Measurements from ENCODE around the gene UBE2M. TPM values are rescaled to one million over a fixed set of nuclear protein-coding genes. Genes with fewer than 3 reads are reported as not detected.

The UBE2M gene
- total RNA-seq, 1 donor from 2014 or later: 78.3 TPM

DNA sequence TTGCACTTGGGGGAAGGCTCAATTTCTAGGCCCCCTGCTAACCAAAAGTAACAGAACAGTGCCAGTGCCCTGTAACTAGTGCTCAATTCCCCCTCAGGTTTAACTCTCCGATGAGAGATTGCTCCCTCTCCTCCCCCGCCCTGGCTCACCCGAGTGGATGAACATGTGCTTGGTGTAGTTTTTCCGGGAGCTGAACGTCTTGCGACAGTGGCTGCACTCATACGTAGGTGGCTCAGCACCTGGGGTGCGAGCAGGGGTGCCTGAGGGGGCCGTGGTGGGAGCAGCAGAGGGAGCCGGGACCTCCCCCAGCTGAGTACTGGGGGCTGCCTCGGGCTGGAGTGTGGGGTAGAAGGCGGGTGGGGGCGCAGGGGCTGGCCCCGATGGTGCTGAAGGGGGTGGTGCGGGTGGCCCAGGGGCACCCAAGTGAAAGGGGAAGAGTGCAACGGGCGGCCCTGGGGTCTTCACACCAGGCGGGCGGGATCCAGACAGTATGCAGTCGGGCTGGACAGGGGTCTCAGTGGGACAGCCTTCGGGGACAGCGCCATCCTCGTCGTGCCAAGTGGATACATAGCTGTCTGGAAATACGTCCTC lies 42.1 kb downstream of the UBE2M start:
- H3K4me3 Mint-ChIP-seq (ENCODE audit: unreplicated experiment): no peak overlapping the region
- peaks cover 10% of the 10 kb centered on the region for H3K36me3 Mint-ChIP-seq (ENCODE audit: unreplicated experiment)

GRCh38 chr19:58515259-58515658 lies 43.2 kb downstream of the UBE2M start:
- H3K27me3 Mint-ChIP-seq (ENCODE audit: unreplicated experiment): no peaks in the 10 kb centered on the region
- H3K4me3 Mint-ChIP-seq (ENCODE audit: unreplicated experiment): no peak overlapping the region
- H3K4me1 Mint-ChIP-seq (ENCODE audit: unreplicated experiment): peaks cover 27% of the 10 kb centered on the region
- H3K9me3 Mint-ChIP-seq (ENCODE audit: unreplicated experiment): no peaks in the 10 kb centered on the region
- DNase-seq (ENCODE audit: extremely low spot score, unreplicated experiment): no peak
- TF ChIP-seq, protein P1, sequence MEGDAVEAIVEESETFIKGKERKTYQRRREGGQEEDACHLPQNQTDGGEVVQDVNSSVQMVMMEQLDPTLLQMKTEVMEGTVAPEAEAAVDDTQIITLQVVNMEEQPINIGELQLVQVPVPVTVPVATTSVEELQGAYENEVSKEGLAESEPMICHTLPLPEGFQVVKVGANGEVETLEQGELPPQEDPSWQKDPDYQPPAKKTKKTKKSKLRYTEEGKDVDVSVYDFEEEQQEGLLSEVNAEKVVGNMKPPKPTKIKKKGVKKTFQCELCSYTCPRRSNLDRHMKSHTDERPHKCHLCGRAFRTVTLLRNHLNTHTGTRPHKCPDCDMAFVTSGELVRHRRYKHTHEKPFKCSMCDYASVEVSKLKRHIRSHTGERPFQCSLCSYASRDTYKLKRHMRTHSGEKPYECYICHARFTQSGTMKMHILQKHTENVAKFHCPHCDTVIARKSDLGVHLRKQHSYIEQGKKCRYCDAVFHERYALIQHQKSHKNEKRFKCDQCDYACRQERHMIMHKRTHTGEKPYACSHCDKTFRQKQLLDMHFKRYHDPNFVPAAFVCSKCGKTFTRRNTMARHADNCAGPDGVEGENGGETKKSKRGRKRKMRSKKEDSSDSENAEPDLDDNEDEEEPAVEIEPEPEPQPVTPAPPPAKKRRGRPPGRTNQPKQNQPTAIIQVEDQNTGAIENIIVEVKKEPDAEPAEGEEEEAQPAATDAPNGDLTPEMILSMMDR (IDR thresholded peaks at IDR 0.05): no peak
- peak overlapping the region; percentile 31 for H3K27ac Mint-ChIP-seq (ENCODE audit: unreplicated experiment)
- H3K36me3 Mint-ChIP-seq (ENCODE audit: unreplicated experiment): peaks cover 10% of the 10 kb centered on the region

More for the DNA sequence above, 42.1 kb downstream of the UBE2M start:
- Mint-ChIP-seq H3K27me3 (ENCODE audit: unreplicated experiment) (no peaks in the 10 kb centered on the region), H3K27ac (ENCODE audit: unreplicated experiment) (no peak overlapping the region), H3K9me3 (ENCODE audit: unreplicated experiment) (no peaks in the 10 kb centered on the region), H3K4me1 (ENCODE audit: unreplicated experiment) (peaks cover 30% of the 10 kb centered on the region)
- DNase-seq (ENCODE audit: extremely low spot score, unreplicated experiment): no peak
- TF ChIP-seq, protein P1 (IDR thresholded peaks at IDR 0.05): no peak

- Mint-ChIP-seq H3K27ac (ENCODE audit: unreplicated experiment) (no peak overlapping the region), H3K4me1 (ENCODE audit: unreplicated experiment) (peaks cover 22% of the 10 kb centered on the region), H3K27me3 (ENCODE audit: unreplicated experiment) (no peaks in the 10 kb centered on the region)
Observed at GRCh38 chr19:58514564-58515022, 43.8 kb downstream of the UBE2M start.

DNA sequence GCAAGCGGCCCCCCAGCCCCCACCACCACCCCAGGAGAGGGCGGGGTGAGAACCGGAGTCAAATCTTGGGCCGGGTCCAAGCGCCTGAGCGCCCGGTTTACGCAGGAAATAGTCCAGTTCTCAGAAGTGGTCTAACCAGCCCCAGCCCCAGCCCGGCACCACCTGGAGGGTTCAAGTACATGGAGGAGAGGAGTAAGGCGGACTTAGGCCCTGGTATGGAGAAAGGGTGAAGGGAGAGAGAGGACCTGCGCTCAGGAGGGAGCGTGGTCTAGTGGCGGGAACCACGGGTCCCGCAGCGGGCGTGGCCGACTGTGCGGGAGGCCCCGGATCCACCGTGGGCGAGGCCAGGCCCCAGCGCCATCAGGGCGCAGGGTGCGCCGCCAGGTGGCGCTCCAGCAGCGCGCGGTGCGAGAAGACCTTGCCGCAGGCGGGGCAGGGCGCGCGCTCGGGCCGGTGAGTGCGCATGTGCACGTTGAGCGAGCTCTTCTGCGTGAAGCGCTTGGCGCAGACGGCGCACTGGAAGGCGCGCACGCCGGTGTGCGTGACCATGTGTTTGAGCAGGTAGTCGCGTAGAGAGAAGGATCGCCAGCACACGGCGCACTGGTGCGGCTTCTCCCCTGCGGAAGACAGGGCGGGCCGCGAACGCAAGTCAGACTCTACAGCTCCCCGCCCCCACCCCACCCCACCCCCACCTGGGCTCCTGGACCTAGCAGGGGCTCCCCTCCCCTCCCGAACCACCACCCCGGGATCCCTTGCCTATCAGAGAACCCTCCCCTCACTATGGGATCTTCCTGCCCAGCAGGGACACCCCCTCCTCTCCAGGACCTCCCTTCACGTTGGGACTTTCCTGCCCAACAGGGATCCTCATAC lies 44.5 kb downstream of the UBE2M start:
- no peak for DNase-seq (ENCODE audit: extremely low spot score, unreplicated experiment)
- H3K9me3 Mint-ChIP-seq (ENCODE audit: unreplicated experiment): no peaks in the 10 kb centered on the region
- peaks cover 19% of the 10 kb centered on the region for H3K4me1 Mint-ChIP-seq (ENCODE audit: unreplicated experiment)
- TF ChIP-seq, protein P1 (IDR thresholded peaks at IDR 0.05): peak; percentile 53
- no peak overlapping the region for H3K27ac Mint-ChIP-seq (ENCODE audit: unreplicated experiment)
- no peaks in the 10 kb centered on the region for H3K27me3 Mint-ChIP-seq (ENCODE audit: unreplicated experiment)
- H3K36me3 Mint-ChIP-seq (ENCODE audit: unreplicated experiment): peaks cover 10% of the 10 kb centered on the region
- no peak overlapping the region for H3K4me3 Mint-ChIP-seq (ENCODE audit: unreplicated experiment)

More at GRCh38 chr19:58514564-58515022, 43.8 kb downstream of the UBE2M start:
- no peaks in the 10 kb centered on the region for H3K9me3 Mint-ChIP-seq (ENCODE audit: unreplicated experiment)
- no peak overlapping the region for H3K4me3 Mint-ChIP-seq (ENCODE audit: unreplicated experiment)
- DNase-seq (ENCODE audit: extremely low spot score, unreplicated experiment): no peak
- TF ChIP-seq, protein P1 (IDR thresholded peaks at IDR 0.05): no peak
- peaks cover 10% of the 10 kb centered on the region for H3K36me3 Mint-ChIP-seq (ENCODE audit: unreplicated experiment)

GRCh38 chr19:58513213-58513693 lies 45.2 kb downstream of the UBE2M start:
- DNase-seq (ENCODE audit: extremely low spot score, unreplicated experiment): no peak
- Mint-ChIP-seq H3K27me3 (ENCODE audit: unreplicated experiment) (no peaks in the 10 kb centered on the region), H3K27ac (ENCODE audit: unreplicated experiment) (no peak overlapping the region), H3K9me3 (ENCODE audit: unreplicated experiment) (no peaks in the 10 kb centered on the region), H3K4me3 (ENCODE audit: unreplicated experiment) (no peak overlapping the region), H3K36me3 (ENCODE audit: unreplicated experiment) (peaks cover 10% of the 10 kb centered on the region), H3K4me1 (ENCODE audit: unreplicated experiment) (peaks cover 12% of the 10 kb centered on the region)
- TF ChIP-seq, protein P1 (IDR thresholded peaks at IDR 0.05): no peak

All from osteocyte (in vitro differentiated cells).